ENCODE data around the gene SGCG.
A peak's percentile ranks its signal among the peaks of the same experiment; 100 is the strongest.
"Not testable (repeated sequence)": the region's sequence is repeated elsewhere in the genome, so short reads cannot be mapped to it uniquely, and the experiment has no call there.

SGCG gene, protein sequence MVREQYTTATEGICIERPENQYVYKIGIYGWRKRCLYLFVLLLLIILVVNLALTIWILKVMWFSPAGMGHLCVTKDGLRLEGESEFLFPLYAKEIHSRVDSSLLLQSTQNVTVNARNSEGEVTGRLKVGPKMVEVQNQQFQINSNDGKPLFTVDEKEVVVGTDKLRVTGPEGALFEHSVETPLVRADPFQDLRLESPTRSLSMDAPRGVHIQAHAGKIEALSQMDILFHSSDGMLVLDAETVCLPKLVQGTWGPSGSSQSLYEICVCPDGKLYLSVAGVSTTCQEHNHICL

GRCh38 chr13:23180711-23181110 is at the start of gene SGCG:
Gene SGCG (plus strand): TSS chr13:23180979. CDS start chr13:23203695, 22,716 bp downstream.
- Histone ChIP-seq H3K9ac (ENCODE audit: low read depth, low read length) (no peak within 1 kb of the TSS), H3K4me1 (ENCODE audit: insufficient read depth, low read length) (no peaks in the 10 kb centered on the region), H3K9me3 (ENCODE audit: control insufficient read depth, insufficient read depth, low read length) (no peaks in the 10 kb centered on the region), H3K36me3 (ENCODE audit: insufficient read depth, low read length) (no peaks in the 10 kb centered on the region)

DNA sequence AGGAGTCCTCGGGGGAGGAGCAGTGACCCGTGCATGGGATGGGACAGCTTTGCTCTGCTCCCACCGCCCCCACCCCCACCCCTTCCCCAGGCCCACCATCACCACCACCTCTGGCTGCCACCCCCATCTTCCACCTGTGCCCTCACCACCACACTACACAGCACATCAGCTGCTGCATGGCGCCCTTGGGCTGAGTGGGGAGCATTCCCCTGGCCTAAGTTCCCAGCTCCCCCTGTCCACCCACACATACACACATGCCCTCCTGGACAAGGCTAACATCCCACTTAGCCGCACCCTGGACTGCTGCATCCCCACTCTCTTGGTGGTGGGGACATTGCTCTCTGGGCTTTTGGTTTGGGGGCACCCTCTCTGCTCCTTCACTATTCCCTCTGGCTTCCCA is 46.2 kb upstream of the SGCG start:
- Histone ChIP-seq H3K9ac (ENCODE audit: low read depth, low read length) (no peak overlapping the region), H3K36me3 (ENCODE audit: insufficient read depth, low read length) (no peaks in the 10 kb centered on the region), H3K4me1 (ENCODE audit: insufficient read depth, low read length) (no peaks in the 10 kb centered on the region), H3K9me3 (ENCODE audit: control insufficient read depth, insufficient read depth, low read length) (no peaks in the 10 kb centered on the region)

DNA sequence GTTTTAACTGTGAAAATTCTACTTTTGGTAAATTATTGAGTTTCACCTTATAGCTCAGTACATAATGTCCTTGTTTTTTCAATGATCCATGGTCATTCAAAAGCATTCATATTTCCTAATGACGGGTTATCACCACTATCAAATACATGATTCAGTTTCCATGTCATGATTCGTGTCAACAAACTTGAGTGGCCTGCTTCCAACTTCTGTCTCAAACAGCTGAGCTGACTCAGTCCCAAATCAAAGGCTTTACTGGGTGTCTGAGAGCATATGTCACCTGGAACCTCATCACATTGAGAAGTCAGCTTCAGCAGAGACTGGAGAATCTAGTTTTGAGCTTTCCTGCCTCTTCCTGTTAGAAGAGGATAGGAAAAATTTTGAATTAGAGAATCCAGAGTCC is 40.3 kb upstream of the SGCG start:
- no peaks in the 10 kb centered on the region for H3K36me3 ChIP-seq (ENCODE audit: insufficient read depth, low read length)
- H3K9ac ChIP-seq (ENCODE audit: low read depth, low read length) = no peak overlapping the region
- H3K4me1 ChIP-seq (ENCODE audit: insufficient read depth, low read length) = no peaks in the 10 kb centered on the region
- H3K9me3 ChIP-seq (ENCODE audit: control insufficient read depth, insufficient read depth, low read length) = no peaks in the 10 kb centered on the region; the same call in 1 of the 2 replicates

GRCh38 chr13:23141964-23142363 is 38.8 kb upstream of the SGCG start:
- H3K4me1 ChIP-seq (ENCODE audit: insufficient read depth, low read length) = no peaks in the 10 kb centered on the region
- no peaks in the 10 kb centered on the region; the same call in 1 of the 2 replicates for H3K9me3 ChIP-seq (ENCODE audit: control insufficient read depth, insufficient read depth, low read length)
- no peaks in the 10 kb centered on the region for H3K36me3 ChIP-seq (ENCODE audit: insufficient read depth, low read length)
- H3K9ac ChIP-seq (ENCODE audit: low read depth, low read length) = no peak overlapping the region

DNA sequence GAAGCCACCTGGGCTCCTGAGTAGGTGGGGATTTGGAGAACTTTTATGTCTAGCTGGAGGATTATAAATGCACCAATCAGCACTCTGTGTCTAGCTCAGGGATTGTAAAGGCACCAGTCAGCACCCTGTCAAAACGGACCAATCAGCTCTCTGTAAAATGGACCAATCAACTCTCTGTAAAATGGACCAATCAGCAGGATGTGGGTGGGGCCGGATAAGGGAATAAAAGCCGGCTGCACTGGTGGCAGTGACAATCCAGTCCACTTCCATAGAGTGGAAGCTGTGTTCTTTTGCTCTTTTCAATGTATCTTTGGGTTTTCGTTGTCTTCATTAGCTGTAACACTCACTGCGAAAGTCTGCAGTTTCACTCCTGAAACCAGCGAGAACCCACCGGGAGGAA is 38.2 kb upstream of the SGCG start:
- H3K9ac ChIP-seq (ENCODE audit: low read depth, low read length); H3K4me1 ChIP-seq (ENCODE audit: insufficient read depth, low read length); H3K9me3 ChIP-seq (ENCODE audit: control insufficient read depth, insufficient read depth, low read length); H3K36me3 ChIP-seq (ENCODE audit: insufficient read depth, low read length): not testable (repeated sequence)

DNA sequence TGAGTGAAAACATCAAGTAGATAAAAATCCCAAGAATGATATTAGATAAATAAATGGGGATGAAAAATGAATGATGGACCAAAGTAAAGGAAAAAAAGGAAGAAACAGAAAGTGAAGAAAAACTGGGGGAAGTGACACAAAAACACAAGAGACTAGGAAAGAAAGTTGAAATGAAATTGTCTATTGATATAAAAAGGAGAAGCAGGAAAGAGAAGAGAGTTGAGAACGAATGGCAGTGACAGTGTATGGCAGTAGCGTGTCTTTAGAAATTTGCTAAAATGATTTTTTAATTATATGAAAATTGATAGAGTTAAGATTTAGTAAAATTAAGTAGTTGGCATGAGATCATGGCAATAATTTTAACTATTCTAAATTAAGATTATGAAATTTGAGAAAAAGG is 36.3 kb upstream of the SGCG start:
- Histone ChIP-seq H3K9ac (ENCODE audit: low read depth, low read length) (no peak overlapping the region), H3K9me3 (ENCODE audit: control insufficient read depth, insufficient read depth, low read length) (no peaks in the 10 kb centered on the region; the same call in 1 of the 2 replicates), H3K36me3 (ENCODE audit: insufficient read depth, low read length) (no peaks in the 10 kb centered on the region), H3K4me1 (ENCODE audit: insufficient read depth, low read length) (no peaks in the 10 kb centered on the region)

- H3K9ac ChIP-seq (ENCODE audit: low read depth, low read length) = no peak overlapping the region
- no peaks in the 10 kb centered on the region for H3K4me1 ChIP-seq (ENCODE audit: insufficient read depth, low read length)
- H3K36me3 ChIP-seq (ENCODE audit: insufficient read depth, low read length) = no peaks in the 10 kb centered on the region
- H3K9me3 ChIP-seq (ENCODE audit: control insufficient read depth, insufficient read depth, low read length) = no peaks in the 10 kb centered on the region; the same call in 1 of the 2 replicates
Observed at GRCh38 chr13:23146006-23146405, 34.8 kb upstream of the SGCG start.

DNA sequence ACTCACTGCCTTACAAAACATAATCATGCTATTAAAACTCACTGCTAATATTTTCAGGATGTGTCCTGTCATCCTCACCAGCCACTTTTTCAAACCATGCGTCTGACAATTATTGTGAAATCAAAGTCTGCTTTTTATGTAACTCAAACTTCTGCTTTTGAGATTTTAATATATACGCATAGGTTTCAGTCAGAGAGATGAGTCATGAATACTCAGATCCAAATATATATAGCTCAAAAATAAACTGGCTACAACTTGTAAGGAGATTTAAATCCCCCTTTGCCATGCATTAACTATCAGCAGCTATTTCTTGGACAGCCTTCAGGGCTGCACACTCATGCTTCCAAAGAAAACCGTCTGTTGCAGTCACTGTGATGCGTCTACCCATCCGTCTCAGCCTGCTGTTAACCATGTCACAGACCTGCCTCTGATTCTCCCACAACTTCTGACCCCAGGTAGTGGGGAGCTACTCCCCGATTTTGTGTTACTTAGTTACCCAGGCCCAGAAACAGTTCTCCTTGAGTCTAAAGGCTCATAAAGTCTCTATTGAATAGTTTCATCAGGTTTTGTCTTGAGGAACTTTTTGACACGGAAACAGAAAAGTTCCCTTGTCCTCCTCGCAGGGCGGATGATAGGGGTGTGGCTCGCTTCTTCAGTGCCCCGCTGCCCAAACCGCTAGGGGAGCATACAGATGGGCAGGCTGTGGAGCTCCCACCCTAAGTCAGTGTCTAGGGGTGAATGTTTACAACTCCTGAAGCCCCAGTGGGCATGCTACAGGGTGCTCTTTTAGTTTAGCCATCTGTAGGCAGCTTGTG is 33.8 kb upstream of the SGCG start:
- Histone ChIP-seq H3K9me3 (ENCODE audit: control insufficient read depth, insufficient read depth, low read length) (no peaks in the 10 kb centered on the region; the same call in 1 of the 2 replicates), H3K4me1 (ENCODE audit: insufficient read depth, low read length) (no peaks in the 10 kb centered on the region), H3K9ac (ENCODE audit: low read depth, low read length) (no peak overlapping the region), H3K36me3 (ENCODE audit: insufficient read depth, low read length) (no peaks in the 10 kb centered on the region)

DNA sequence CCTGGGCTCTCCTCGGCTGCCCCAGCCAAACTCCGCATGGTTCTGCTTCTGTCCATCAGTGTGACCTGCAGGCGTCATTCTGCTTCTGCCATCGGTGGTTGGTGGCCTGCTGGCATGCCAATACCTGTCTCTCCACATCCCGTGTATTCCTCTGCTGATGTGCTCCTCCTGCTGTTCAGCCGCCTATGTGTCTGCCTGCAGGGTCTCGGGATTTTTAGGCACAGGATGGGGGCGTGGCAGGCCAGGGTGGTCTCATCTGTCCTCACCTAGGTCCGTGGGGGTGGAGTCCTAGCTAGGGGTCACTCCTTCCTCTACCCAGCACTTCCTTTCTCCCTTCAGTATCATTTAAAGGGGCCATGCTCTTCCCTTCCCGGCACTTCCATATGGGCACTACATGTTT is 33.0 kb upstream of the SGCG start:
- no peaks in the 10 kb centered on the region for H3K36me3 ChIP-seq (ENCODE audit: insufficient read depth, low read length)
- no peaks in the 10 kb centered on the region for H3K9me3 ChIP-seq (ENCODE audit: control insufficient read depth, insufficient read depth, low read length)
- H3K9ac ChIP-seq (ENCODE audit: low read depth, low read length) = no peak overlapping the region
- no peaks in the 10 kb centered on the region for H3K4me1 ChIP-seq (ENCODE audit: insufficient read depth, low read length)

DNA sequence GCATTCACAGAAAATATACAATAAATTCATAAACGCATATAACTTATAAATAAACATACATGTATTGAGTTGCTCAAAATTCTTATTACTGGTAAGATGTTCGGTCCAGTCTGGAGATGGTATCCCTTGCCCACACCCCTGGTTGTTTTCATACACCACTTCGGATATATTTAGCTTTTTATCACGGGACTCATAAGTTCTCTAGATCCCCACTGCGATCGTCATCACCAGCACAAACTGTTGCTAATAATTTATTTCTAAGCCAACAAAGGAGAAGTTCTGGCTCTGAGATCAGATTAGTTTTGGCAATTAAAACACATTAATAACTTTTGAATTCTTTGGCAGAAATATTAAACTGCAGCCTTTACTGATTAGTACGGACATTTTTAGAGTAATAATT is 23.0 kb upstream of the SGCG start:
- no peaks in the 10 kb centered on the region for H3K9me3 ChIP-seq (ENCODE audit: control insufficient read depth, insufficient read depth, low read length)
- no peaks in the 10 kb centered on the region for H3K36me3 ChIP-seq (ENCODE audit: insufficient read depth, low read length)
- H3K9ac ChIP-seq (ENCODE audit: low read depth, low read length) = no peak overlapping the region
- H3K4me1 ChIP-seq (ENCODE audit: insufficient read depth, low read length) = no peaks in the 10 kb centered on the region

- Histone ChIP-seq H3K9ac (ENCODE audit: low read depth, low read length) (peak overlapping the region; percentile 75), H3K36me3 (ENCODE audit: insufficient read depth, low read length) (no peaks in the 10 kb centered on the region), H3K4me1 (ENCODE audit: insufficient read depth, low read length) (no peaks in the 10 kb centered on the region), H3K9me3 (ENCODE audit: control insufficient read depth, insufficient read depth, low read length) (no peaks in the 10 kb centered on the region)
Observed at GRCh38 chr13:23159205-23159759, 21.5 kb upstream of the SGCG start.

DNA sequence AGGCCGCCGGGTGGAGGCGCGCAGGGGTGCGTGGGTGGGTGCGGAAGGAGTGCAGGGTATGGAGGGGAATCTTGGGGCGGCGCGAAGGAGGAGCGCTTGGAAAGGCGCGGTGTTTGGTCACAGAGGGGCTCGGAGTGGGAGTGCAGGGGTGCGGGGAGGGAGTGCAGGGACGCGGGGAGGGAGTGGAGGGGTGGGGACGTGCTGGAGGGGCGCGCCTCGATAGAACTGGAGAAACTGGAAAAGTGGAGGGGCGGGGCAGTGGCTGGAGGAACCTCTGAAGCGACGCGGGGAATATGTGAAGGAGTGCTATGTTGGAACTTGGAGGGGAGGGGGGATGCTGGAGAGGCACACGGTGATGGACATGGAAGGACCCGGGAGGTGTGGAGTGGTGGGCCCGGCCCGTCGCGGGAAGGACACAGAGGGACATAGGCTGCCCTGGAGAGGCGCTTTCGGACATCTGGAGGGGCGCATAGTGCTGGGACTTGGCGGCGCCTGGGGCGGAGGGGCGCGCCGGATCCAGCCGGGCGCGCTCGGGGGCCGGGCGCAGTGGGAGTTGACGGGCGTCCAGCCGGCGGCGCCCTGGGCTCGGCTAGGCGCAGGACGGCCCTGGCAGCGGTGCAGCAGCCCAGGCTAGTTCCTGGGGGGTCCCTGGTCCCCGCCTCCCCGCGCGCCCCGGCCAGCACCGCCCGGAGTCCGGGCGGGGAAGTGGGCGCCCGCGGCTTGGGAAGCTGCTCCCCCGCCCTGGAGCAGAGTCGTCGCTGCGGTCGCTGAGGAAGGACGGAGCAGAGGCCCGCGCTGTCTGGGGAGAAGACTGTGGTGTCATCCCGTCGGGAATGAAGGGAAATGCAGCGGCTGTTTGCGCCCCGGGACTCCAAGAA is 20.8 kb upstream of the SGCG start:
- H3K9ac ChIP-seq (ENCODE audit: low read depth, low read length) = peak overlapping the region; percentile 75
- no peaks in the 10 kb centered on the region for H3K4me1 ChIP-seq (ENCODE audit: insufficient read depth, low read length)
- H3K9me3 ChIP-seq (ENCODE audit: control insufficient read depth, insufficient read depth, low read length) = no peaks in the 10 kb centered on the region
- no peaks in the 10 kb centered on the region for H3K36me3 ChIP-seq (ENCODE audit: insufficient read depth, low read length)

DNA sequence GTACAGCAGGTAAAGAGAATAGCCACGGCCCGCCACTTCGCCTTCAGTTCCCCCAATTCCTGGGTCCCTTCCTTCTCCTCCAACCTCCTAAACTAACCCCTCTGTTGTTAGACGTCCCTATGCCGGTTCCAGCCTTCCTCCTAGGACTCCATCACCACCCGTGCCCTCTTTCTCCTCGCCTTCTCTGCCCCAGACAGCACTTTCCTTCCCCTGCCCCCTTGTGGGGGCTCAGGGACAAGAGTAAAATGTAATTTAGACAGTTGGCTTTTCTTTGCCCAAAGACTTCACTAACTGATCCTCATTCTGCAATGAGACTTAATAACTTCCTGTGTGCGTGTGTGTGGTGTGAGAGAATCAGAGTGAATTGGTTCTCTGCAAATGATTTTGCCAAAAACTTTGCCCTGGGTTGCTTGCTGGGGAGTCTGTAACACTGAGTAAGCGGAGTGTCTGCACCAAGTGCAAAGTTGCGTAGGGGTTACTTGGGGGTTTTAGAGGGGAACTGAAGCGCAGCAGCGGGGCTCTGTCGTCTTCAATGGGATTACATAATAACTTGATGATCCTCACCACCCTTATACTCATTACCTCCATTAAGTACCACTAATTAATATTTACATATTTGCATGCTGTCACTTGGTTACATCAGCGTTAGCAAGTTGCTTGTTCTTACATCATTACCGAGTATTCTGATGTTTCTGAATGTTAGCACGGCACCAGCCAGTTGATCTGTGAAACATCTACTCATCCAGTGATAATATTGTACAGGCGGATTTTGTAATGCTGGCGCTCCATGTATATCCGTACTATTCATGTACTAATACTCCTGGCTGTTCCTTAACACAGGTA is 19.9 kb upstream of the SGCG start:
- H3K4me1 ChIP-seq (ENCODE audit: insufficient read depth, low read length) = no peaks in the 10 kb centered on the region
- H3K9ac ChIP-seq (ENCODE audit: low read depth, low read length) = peak overlapping the region; percentile 75; the same call in 1 of the 2 replicates
- H3K9me3 ChIP-seq (ENCODE audit: control insufficient read depth, insufficient read depth, low read length) = no peaks in the 10 kb centered on the region
- H3K36me3 ChIP-seq (ENCODE audit: insufficient read depth, low read length) = no peaks in the 10 kb centered on the region
